ENCODE data around the gene AGAP1.

The AGAP1 gene

GRCh38 chr2:235619544-235619943 is 125.7 kb downstream of the AGAP1 start:
- ATAC-seq (ENCODE audit: low read depth) (no peak), DNase-seq (ENCODE audit: low spot score) (no peak)

GRCh38 chr2:235621736-235622135 is 127.9 kb downstream of the AGAP1 start:
- Histone ChIP-seq H3K4me3 (ENCODE audit: severe bottlenecking) (no peak overlapping the region), H3K27ac (ENCODE audit: poor library complexity, severe bottlenecking) (no peak overlapping the region), H3K27me3 (ENCODE audit: insufficient read depth, poor library complexity, severe bottlenecking) (no peaks in the 10 kb centered on the region), H3K4me1 (ENCODE audit: insufficient read depth, poor library complexity, severe bottlenecking) (no peaks in the 10 kb centered on the region), H3K9me3 (ENCODE audit: severe bottlenecking) (no peaks in the 10 kb centered on the region), H3K36me3 (ENCODE audit: low read depth) (no peaks in the 10 kb centered on the region)
- DNase-seq (ENCODE audit: low spot score) (no peak), ATAC-seq (ENCODE audit: low read depth) (no peak)
- no peak for TF ChIP-seq CTCF (IDR thresholded peaks at IDR 0.05; ENCODE audit: poor library complexity, severe bottlenecking)

More at GRCh38 chr2:235619544-235619943, 125.7 kb downstream of the AGAP1 start:
- H3K9me3 ChIP-seq (ENCODE audit: severe bottlenecking), result no peaks in the 10 kb centered on the region
- H3K4me3 ChIP-seq (ENCODE audit: severe bottlenecking), result no peak overlapping the region
- TF ChIP-seq CTCF (IDR thresholded peaks at IDR 0.05; ENCODE audit: poor library complexity, severe bottlenecking), result no peak
- peaks cover 4% of the 10 kb centered on the region for H3K4me1 ChIP-seq (ENCODE audit: insufficient read depth, poor library complexity, severe bottlenecking)
- H3K27me3 ChIP-seq (ENCODE audit: insufficient read depth, poor library complexity, severe bottlenecking), result no peaks in the 10 kb centered on the region
- H3K27ac ChIP-seq (ENCODE audit: poor library complexity, severe bottlenecking), result no peak overlapping the region
- H3K36me3 ChIP-seq (ENCODE audit: low read depth), result no peaks in the 10 kb centered on the region

GRCh38 chr2:235623111-235623510 is 129.3 kb downstream of the AGAP1 start:
- no peak overlapping the region for H3K4me3 ChIP-seq (ENCODE audit: severe bottlenecking)
- H3K4me1 ChIP-seq (ENCODE audit: insufficient read depth, poor library complexity, severe bottlenecking), result no peaks in the 10 kb centered on the region
- no peaks in the 10 kb centered on the region for H3K36me3 ChIP-seq (ENCODE audit: low read depth)
- ATAC-seq (ENCODE audit: low read depth), result no peak
- TF ChIP-seq CTCF (IDR thresholded peaks at IDR 0.05; ENCODE audit: poor library complexity, severe bottlenecking), result no peak
- H3K9me3 ChIP-seq (ENCODE audit: severe bottlenecking), result no peaks in the 10 kb centered on the region
- DNase-seq (ENCODE audit: low spot score), result no peak
- no peaks in the 10 kb centered on the region for H3K27me3 ChIP-seq (ENCODE audit: insufficient read depth, poor library complexity, severe bottlenecking)
- no peak overlapping the region for H3K27ac ChIP-seq (ENCODE audit: poor library complexity, severe bottlenecking)

GRCh38 chr2:235623752-235624151 is 129.9 kb downstream of the AGAP1 start:
- Histone ChIP-seq H3K36me3 (ENCODE audit: low read depth) (no peaks in the 10 kb centered on the region), H3K27ac (ENCODE audit: poor library complexity, severe bottlenecking) (no peak overlapping the region), H3K4me3 (ENCODE audit: severe bottlenecking) (no peak overlapping the region), H3K27me3 (ENCODE audit: insufficient read depth, poor library complexity, severe bottlenecking) (no peaks in the 10 kb centered on the region), H3K9me3 (ENCODE audit: severe bottlenecking) (no peaks in the 10 kb centered on the region), H3K4me1 (ENCODE audit: insufficient read depth, poor library complexity, severe bottlenecking) (no peaks in the 10 kb centered on the region)
- no peak for DNase-seq (ENCODE audit: low spot score)
- TF ChIP-seq CTCF (IDR thresholded peaks at IDR 0.05; ENCODE audit: poor library complexity, severe bottlenecking), result no peak
- ATAC-seq (ENCODE audit: low read depth), result no peak

GRCh38 chr2:235626658-235627057 is 132.8 kb downstream of the AGAP1 start:
- no peak overlapping the region for H3K4me3 ChIP-seq (ENCODE audit: severe bottlenecking)
- no peaks in the 10 kb centered on the region for H3K9me3 ChIP-seq (ENCODE audit: severe bottlenecking)
- H3K4me1 ChIP-seq (ENCODE audit: insufficient read depth, poor library complexity, severe bottlenecking), result no peaks in the 10 kb centered on the region
- DNase-seq (ENCODE audit: low spot score) (no peak), ATAC-seq (ENCODE audit: low read depth) (no peak)
- TF ChIP-seq CTCF (IDR thresholded peaks at IDR 0.05; ENCODE audit: poor library complexity, severe bottlenecking), result no peak
- no peaks in the 10 kb centered on the region for H3K27me3 ChIP-seq (ENCODE audit: insufficient read depth, poor library complexity, severe bottlenecking)
- no peak overlapping the region for H3K27ac ChIP-seq (ENCODE audit: poor library complexity, severe bottlenecking)
- no peaks in the 10 kb centered on the region for H3K36me3 ChIP-seq (ENCODE audit: low read depth)

All from RWPE2 (cell line).